Spleen (tissue), 7 donors: ENCODE results near the gene SLC22A5.

Experiments
- POLR2A ChIP-seq, 3 donors: fragments of 450-650 bp; IDR thresholded peaks; one replicate each; pipeline ENCODE4 v1.5.1; 2017; ENCODE audit warnings: antibody characterized with exemption in 3 of 3, mild to moderate bottlenecking in 1 of 3
- POLR2AphosphoS5 ChIP-seq, 3 donors: sonication (generic); formaldehyde crosslinking; IDR thresholded peaks; one replicate each; pipeline ENCODE4 v1.5.1; 2017; ENCODE audit warnings: antibody characterized with exemption in 3 of 3
- TF ChIP-seq, protein P1 (sequence below), 11 experiments: fragments of 200-600 bp in 7 of 11; fragments of 450-650 bp in 4 of 11; sonication (generic) in 4 of 11; IDR thresholded peaks in 8 of 11; conservative IDR thresholded peaks in 3 of 11; 1 replicate in 7 of 11; 2 replicates in 4 of 11; pipeline versions ENCODE4 v1.4.0 to v1.8.0; 2016 to 2021; ENCODE audit warnings: antibody characterized with exemption in 11 of 11, inconsistent platforms in 4 of 11, mild to moderate bottlenecking in 1 of 11
- donor health status: DM: no; HTN: no; CAD: no; lungs with moderate emphysema.
- donor health status: DM: no; HTN: no; CAD: no.
- donor health status: DM: no; HTN: no; CAD: no.

DNA sequence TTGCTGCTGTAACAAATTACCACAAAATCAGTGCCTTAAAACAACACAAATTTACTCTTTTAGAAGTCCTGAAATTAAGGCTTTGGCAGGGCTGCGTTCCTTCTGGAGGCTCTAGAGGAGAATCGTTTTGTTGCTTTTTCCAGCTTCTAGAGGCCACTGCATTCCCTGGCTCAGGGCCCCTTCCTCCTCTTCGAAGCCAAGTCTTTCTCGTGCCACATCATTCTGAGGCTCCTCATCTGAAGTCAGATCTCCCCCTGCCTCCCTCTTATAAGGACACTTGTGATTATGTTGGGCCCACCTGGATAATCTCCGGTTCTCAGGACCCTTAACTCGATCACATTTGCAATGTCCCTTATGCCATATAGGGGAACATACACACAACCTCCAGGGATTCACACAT is 48.0 kb downstream of the SLC22A5 start:
- TF ChIP-seq, protein P1, sequence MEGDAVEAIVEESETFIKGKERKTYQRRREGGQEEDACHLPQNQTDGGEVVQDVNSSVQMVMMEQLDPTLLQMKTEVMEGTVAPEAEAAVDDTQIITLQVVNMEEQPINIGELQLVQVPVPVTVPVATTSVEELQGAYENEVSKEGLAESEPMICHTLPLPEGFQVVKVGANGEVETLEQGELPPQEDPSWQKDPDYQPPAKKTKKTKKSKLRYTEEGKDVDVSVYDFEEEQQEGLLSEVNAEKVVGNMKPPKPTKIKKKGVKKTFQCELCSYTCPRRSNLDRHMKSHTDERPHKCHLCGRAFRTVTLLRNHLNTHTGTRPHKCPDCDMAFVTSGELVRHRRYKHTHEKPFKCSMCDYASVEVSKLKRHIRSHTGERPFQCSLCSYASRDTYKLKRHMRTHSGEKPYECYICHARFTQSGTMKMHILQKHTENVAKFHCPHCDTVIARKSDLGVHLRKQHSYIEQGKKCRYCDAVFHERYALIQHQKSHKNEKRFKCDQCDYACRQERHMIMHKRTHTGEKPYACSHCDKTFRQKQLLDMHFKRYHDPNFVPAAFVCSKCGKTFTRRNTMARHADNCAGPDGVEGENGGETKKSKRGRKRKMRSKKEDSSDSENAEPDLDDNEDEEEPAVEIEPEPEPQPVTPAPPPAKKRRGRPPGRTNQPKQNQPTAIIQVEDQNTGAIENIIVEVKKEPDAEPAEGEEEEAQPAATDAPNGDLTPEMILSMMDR (IDR thresholded peaks at IDR 0.05 in 8 of 11, conservative IDR thresholded peaks at IDR 0.05 in 3 of 11) = no peak
- TF ChIP-seq POLR2A (IDR thresholded peaks at IDR 0.05) (no peak), POLR2AphosphoS5 (IDR thresholded peaks at IDR 0.05) (no peak)
